Panc1 (cell line): Measurements from ENCODE around the gene ZNHIT3. TPM values are rescaled to one million over a fixed set of nuclear protein-coding genes. Genes with fewer than 3 reads are reported as not detected.

Experiments used
- ATAC-seq: fragments of 200-7000 bp; cut with Tn5 transposase; 2 replicates; pipeline ENCODE4 v1.9.1; 2020; ENCODE audit warnings: mild to moderate bottlenecking, moderate library complexity
- BruUV-seq: library from RNA; stranded (reverse); fragments of 400-500 nt; replicated peaks from 2 replicates; lab custom pipeline; 2021; lab: Mats Ljungman, UMichigan
- CTCF ChIA-PET: fragments of 300-600 bp; sonication (Branson Sonifier 250); formaldehyde crosslinking; loops from one replicate; lab custom pipeline; 2022; ENCODE audit warnings: antibody characterized with exemption; lab: Charles Lee
- POLR2A ChIA-PET: fragments of 300-600 bp; sonication (Branson Sonifier 250); formaldehyde crosslinking; loops from one replicate; lab custom pipeline; 2022; ENCODE audit warnings: antibody characterized with exemption; lab: Charles Lee
- DNase-seq: peaks from one replicate; pipeline ENCODE4 v3.0.0-alpha.2; 2010; ENCODE audit warnings: low read depth, low spot score
- H3K27ac ChIP-seq: 2 replicates; pipeline ENCODE4 v1.5.1; 2011; ENCODE audit warnings: mild to moderate bottlenecking, low read length, inconsistent platforms
- H3K27me3 ChIP-seq: fragments of 200-500 bp; sonication (Bioruptor generic); 2 replicates; pipeline ENCODE4 v1.6.0; 2014; ENCODE audit warnings: low read length, inconsistent platforms; ENCODE audit not compliant: control insufficient read depth, insufficient read depth
- H3K36me3 ChIP-seq: fragments of 200-500 bp; sonication (Bioruptor generic); 2 replicates; pipeline ENCODE4 v1.5.1; 2014; ENCODE audit warnings: inconsistent platforms, mild to moderate bottlenecking, low read length, moderate library complexity; ENCODE audit not compliant: control insufficient read depth, insufficient read depth
- H3K4me1 ChIP-seq: 2 replicates; pipeline ENCODE4 v1.5.1; 2011; ENCODE audit warnings: inconsistent platforms, mild to moderate bottlenecking, low read length, moderate library complexity; ENCODE audit not compliant: control insufficient read depth, insufficient read depth
- H3K4me3 ChIP-seq, 2 experiments: 2 replicates each; pipeline ENCODE4 v1.5.1; 2011 to 2012; ENCODE audit warnings: low read depth in 2 of 2, low read length in 2 of 2, mild to moderate bottlenecking in 2 of 2, inconsistent platforms in 1 of 2, moderate library complexity in 1 of 2
- H3K9me3 ChIP-seq: fragments of 200-500 bp; sonication (Bioruptor generic); 2 replicates; pipeline ENCODE4 v1.5.1; 2014; ENCODE audit warnings: low read depth, mild to moderate bottlenecking, inconsistent platforms, low read length, moderate library complexity; ENCODE audit not compliant: control insufficient read depth, insufficient read depth
- CTCF ChIP-seq: fragments of 450-650 bp; IDR thresholded peaks from 2 replicates; pipeline ENCODE4 v1.5.1; 2017; ENCODE audit warnings: mild to moderate bottlenecking
- POLR2AphosphoS5 ChIP-seq: IDR thresholded peaks from 2 replicates; pipeline ENCODE4 v1.6.1; 2012; ENCODE audit warnings: mild to moderate bottlenecking, low read depth, low read length, moderate library complexity
- REST ChIP-seq, 2 experiments: IDR thresholded peaks; 2 replicates each; pipeline ENCODE4 v1.6.1; 2011 to 2012; ENCODE audit warnings: low read depth in 2 of 2, control low read depth in 1 of 2, low read length in 1 of 2, mild to moderate bottlenecking in 1 of 2, moderate library complexity in 1 of 2; ENCODE audit not compliant: insufficient read depth in 1 of 2
- SIN3A ChIP-seq: IDR thresholded peaks from 2 replicates; pipeline ENCODE4 v1.6.1; 2012; ENCODE audit warnings: low read depth, mild to moderate bottlenecking, low read length, moderate library complexity, borderline replicate concordance; ENCODE audit not compliant: insufficient read depth
- TCF7L2 ChIP-seq: IDR thresholded peaks from 2 replicates; pipeline ENCODE4 v1.6.1; 2011; ENCODE audit warnings: mild to moderate bottlenecking, low read depth, low read length, inconsistent platforms
- in situ Hi-C: cut with HindIII; loops from 2 replicates; pipeline ENCODE4 v1.10.0; 2016; ENCODE audit warnings: low sequenced_read_pairs, low pct_unique_long_range_greater_than_20kb
- intact Hi-C: fragments of 100-400 bp; cut with micrococcal nuclease; formaldehyde crosslinking; loops from one replicate; pipeline ENCODE4 v1.10.0; 2022; ENCODE audit not compliant: unreplicated experiment
- total RNA-seq: library from RNA; stranded (reverse); gene quantifications from one replicate; pipeline ENCODE4 v1.2.1, GENCODE V29; 2021; ENCODE audit not compliant: unreplicated experiment

ZNHIT3 gene
- total RNA-seq, 1 experiment from 2014 or later = 16.8 TPM

- no peaks in the 10 kb centered on the region for H3K4me1 ChIP-seq
- BruUV-seq = no TSS peak
- no peak for TF ChIP-seq POLR2AphosphoS5
- TF ChIP-seq REST (IDR thresholded peaks at IDR 0.05; ENCODE audit: insufficient read depth in 1 of 2, low read depth in 2 of 2, low read length in 1 of 2) = no peak
- TF ChIP-seq TCF7L2 = no peak
- TF ChIP-seq CTCF = no peak
- no peak for TF ChIP-seq SIN3A
- no peaks in the 10 kb centered on the region for H3K9me3 ChIP-seq
- no peak overlapping the region for H3K4me3 ChIP-seq
- ATAC-seq = no peak
- POLR2A ChIA-PET = no interaction called here
- in situ Hi-C loops = no loop called here
- H3K27ac ChIP-seq = no peak overlapping the region
- DNase-seq = no peak
- H3K27me3 ChIP-seq = peaks cover 6% of the 10 kb centered on the region; the same call in 1 of the 2 replicates
- CTCF ChIA-PET = no interaction called here
- no peaks in the 10 kb centered on the region for H3K36me3 ChIP-seq
- intact Hi-C loops = no loop called here
These were observed 11.9 kb upstream of the ZNHIT3 start for GRCh38 chr17:36474571-36474970.

DNA sequence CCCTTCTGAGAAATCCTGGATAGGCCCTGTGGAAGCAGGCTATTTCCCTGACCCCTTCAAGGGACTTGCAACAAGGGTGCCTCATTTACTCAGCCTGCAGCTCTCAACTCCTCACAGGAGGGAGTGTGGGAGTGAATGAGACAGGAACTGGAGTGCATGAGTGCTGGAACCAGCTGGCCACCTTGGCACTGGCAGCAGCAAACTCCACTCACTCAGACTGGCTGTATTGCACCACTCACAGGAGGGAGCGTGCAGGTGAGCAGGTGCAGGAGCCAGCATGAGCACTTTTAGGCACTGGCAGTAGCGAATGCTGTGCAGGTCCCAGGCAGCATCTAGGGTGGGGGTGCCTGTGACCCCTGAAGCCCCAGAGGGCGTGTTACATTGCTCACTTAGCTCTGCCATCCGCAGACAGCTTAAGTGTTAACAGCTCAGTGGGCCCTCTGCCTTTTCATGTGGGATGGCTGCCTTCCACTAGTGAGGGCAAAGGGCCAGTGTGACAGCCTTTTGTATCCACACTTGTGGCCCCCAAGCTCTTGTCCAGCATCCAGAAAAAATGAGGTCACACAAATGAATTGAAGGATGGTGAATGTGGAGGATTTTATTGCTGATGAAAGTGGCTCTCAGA lies 11.0 kb upstream of the ZNHIT3 start:
- Histone ChIP-seq H3K27ac (no peak overlapping the region), H3K27me3 (peaks cover 6% of the 10 kb centered on the region; the same call in 1 of the 2 replicates), H3K9me3 (no peaks in the 10 kb centered on the region), H3K4me1 (no peaks in the 10 kb centered on the region), H3K36me3 (no peaks in the 10 kb centered on the region), H3K4me3 (no peak overlapping the region)
- CTCF ChIA-PET = no interaction called here
- intact Hi-C loops (no loop called here), in situ Hi-C loops (no loop called here)
- BruUV-seq = no TSS peak
- no peak for TF ChIP-seq CTCF
- TF ChIP-seq REST (IDR thresholded peaks at IDR 0.05; ENCODE audit: insufficient read depth in 1 of 2, low read depth in 2 of 2, low read length in 1 of 2) = no peak
- TF ChIP-seq SIN3A = no peak
- no peak for TF ChIP-seq TCF7L2
- no peak for TF ChIP-seq POLR2AphosphoS5
- ATAC-seq = no peak
- no peak for DNase-seq
- POLR2A ChIA-PET = no interaction called here
